Smooth muscle cell (in vitro differentiated cells): Measurements from ENCODE around the gene BDKRB2. TPM values are rescaled to one million over a fixed set of nuclear protein-coding genes. Genes with fewer than 3 reads are reported as not detected.

Experiments used
- DNase-seq: peaks from one replicate; lab custom pipeline; 2025; ENCODE audit not compliant: unreplicated experiment; lab: John Stamatoyannopoulos, UW
- H2AFZ ChIP-seq: fragments of 200-600 bp; sonication (generic); 2 replicates; pipeline ENCODE4 v1.6.0; 2016; ENCODE audit warnings: antibody characterized with exemption, low read depth, mild to moderate bottlenecking
- H3F3A ChIP-seq: fragments of 200-600 bp; sonication (generic); 2 replicates; pipeline ENCODE4 v1.6.0; 2017; ENCODE audit warnings: antibody characterized with exemption, low read depth
- H3K27ac ChIP-seq: fragments of 200-600 bp; sonication (generic); 2 replicates; pipeline ENCODE4 v1.5.1; 2016; ENCODE audit warnings: low read depth, mild to moderate bottlenecking
- H3K27me3 ChIP-seq: fragments of 200-600 bp; sonication (generic); 2 replicates; pipeline ENCODE4 v1.6.1; 2016; ENCODE audit warnings: low read depth, mild to moderate bottlenecking
- H3K36me3 ChIP-seq: fragments of 200-600 bp; sonication (generic); 2 replicates; pipeline ENCODE4 v1.5.1; 2016; ENCODE audit warnings: low read depth
- H3K4me1 ChIP-seq: fragments of 200-600 bp; sonication (generic); 2 replicates; pipeline ENCODE4 v1.5.1; 2016; ENCODE audit warnings: low read depth
- H3K4me2 ChIP-seq: fragments of 200-600 bp; sonication (generic); 2 replicates; pipeline ENCODE4 v1.6.0; 2016; ENCODE audit warnings: mild to moderate bottlenecking
- H3K4me3 ChIP-seq: fragments of 200-600 bp; sonication (generic); 2 replicates; pipeline ENCODE4 v1.5.1; 2016; ENCODE audit warnings: mild to moderate bottlenecking
- H3K79me2 ChIP-seq: fragments of 200-600 bp; sonication (generic); 2 replicates; pipeline ENCODE4 v1.6.0; 2016; ENCODE audit warnings: low read depth, mild to moderate bottlenecking
- H3K9ac ChIP-seq: fragments of 200-600 bp; sonication (generic); 2 replicates; pipeline ENCODE4 v1.6.0; 2016; ENCODE audit warnings: low read depth
- H3K9me3 ChIP-seq: fragments of 200-600 bp; sonication (generic); replicated peaks from 2 replicates; pipeline ENCODE4 v1.5.1; 2016; ENCODE audit warnings: low read depth
- H4K20me1 ChIP-seq: fragments of 200-600 bp; sonication (generic); 2 replicates; pipeline ENCODE4 v1.6.0; 2016; ENCODE audit warnings: low read depth
- CTCF ChIP-seq: fragments of 200-600 bp; sonication (generic); IDR thresholded peaks from 2 replicates; pipeline ENCODE4 v1.5.1; 2017; ENCODE audit warnings: borderline replicate concordance, mild to moderate bottlenecking, antibody characterized with exemption; ENCODE audit not compliant: insufficient read depth, poor library complexity, severe bottlenecking
- WGBS: methylation state at CpG from one replicate; pipeline ENCODE4 v1.1.7; 2016; ENCODE audit warnings: low lambda C conversion rate; 5-methylcytosine and 5-hydroxymethylcytosine counted together
- polyA plus RNA-seq: library from polyadenylated mRNA; unstranded; fragments of >200 nt; fragmentation: Nextera tagmentation; extraction: Ambion mirVana; gene quantifications from 2 replicates; pipeline ENCODE4 v1.2.1, GENCODE V29; 2016
- total RNA-seq: library from RNA; depleted of rRNA; stranded (reverse); fragments of >200 nt; gene quantifications from 2 replicates; pipeline ENCODE4 v1.2.3, GENCODE V29; 2014

Gene BDKRB2
- total and polyA plus RNA-seq, 2 experiments from 2014 or later = 10.4 to 16.9 TPM

- Histone ChIP-seq H3K27me3 (no peaks in the 10 kb centered on the region), H3K79me2 (peaks cover 49% of the 10 kb centered on the region), H3K4me2 (peak overlapping the region; percentile 43), H4K20me1 (peaks cover 12% of the 10 kb centered on the region), H2AFZ (no peak overlapping the region), H3F3A (no peaks in the 10 kb centered on the region), H3K9ac (no peak overlapping the region), H3K36me3 (no peaks in the 10 kb centered on the region), H3K9me3 (peaks cover 9% of the 10 kb centered on the region), H3K27ac (no peak overlapping the region), H3K4me3 (no peak overlapping the region), H3K4me1 (peaks cover 16% of the 10 kb centered on the region)
- TF ChIP-seq CTCF = no peak
- no peak for DNase-seq
- WGBS = 95% methylated on average over 5 of the region's 5 CpGs
Measured at GRCh38 chr14:96207686-96208085, 3.0 kb downstream of the BDKRB2 start.

GRCh38 chr14:96208739-96209138 is 4.1 kb downstream of the BDKRB2 start:
- WGBS = 96% methylated on average over 12 of the region's 12 CpGs
- H3K9ac ChIP-seq = no peak overlapping the region
- H3K27ac ChIP-seq = no peak overlapping the region
- H3K4me3 ChIP-seq = no peak overlapping the region
- no peak for DNase-seq
- H3F3A ChIP-seq = no peaks in the 10 kb centered on the region
- H3K4me1 ChIP-seq = peaks cover 16% of the 10 kb centered on the region
- no peaks in the 10 kb centered on the region for H3K27me3 ChIP-seq
- no peak overlapping the region for H2AFZ ChIP-seq
- H3K79me2 ChIP-seq = peaks cover 49% of the 10 kb centered on the region
- peaks cover 9% of the 10 kb centered on the region for H3K9me3 ChIP-seq
- no peak overlapping the region for H3K4me2 ChIP-seq
- H3K36me3 ChIP-seq = no peaks in the 10 kb centered on the region
- peaks cover 12% of the 10 kb centered on the region for H4K20me1 ChIP-seq
- TF ChIP-seq CTCF = no peak

GRCh38 chr14:96212140-96212539 is 7.5 kb downstream of the BDKRB2 start:
- TF ChIP-seq CTCF = no peak
- H3K79me2 ChIP-seq = peaks cover 34% of the 10 kb centered on the region
- no peak overlapping the region for H2AFZ ChIP-seq
- H3K9me3 ChIP-seq = peaks cover 9% of the 10 kb centered on the region
- H3K36me3 ChIP-seq = no peaks in the 10 kb centered on the region
- H3K4me1 ChIP-seq = peaks cover 6% of the 10 kb centered on the region
- H4K20me1 ChIP-seq = peaks cover 3% of the 10 kb centered on the region
- DNase-seq = no peak
- no peak overlapping the region for H3K9ac ChIP-seq
- no peak overlapping the region for H3K27ac ChIP-seq
- H3K4me2 ChIP-seq = no peak overlapping the region
- peaks cover 12% of the 10 kb centered on the region for H3F3A ChIP-seq
- no peaks in the 10 kb centered on the region for H3K27me3 ChIP-seq
- no peak overlapping the region for H3K4me3 ChIP-seq

GRCh38 chr14:96212896-96213295 is 8.3 kb downstream of the BDKRB2 start:
- Histone ChIP-seq H3F3A (peaks cover 12% of the 10 kb centered on the region), H3K9me3 (peaks cover 9% of the 10 kb centered on the region), H3K4me2 (no peak overlapping the region), H4K20me1 (no peaks in the 10 kb centered on the region), H3K27me3 (no peaks in the 10 kb centered on the region), H2AFZ (no peak overlapping the region), H3K79me2 (peaks cover 28% of the 10 kb centered on the region), H3K4me1 (peaks cover 6% of the 10 kb centered on the region), H3K36me3 (no peaks in the 10 kb centered on the region), H3K27ac (peak overlapping the region; percentile 81), H3K9ac (no peak overlapping the region), H3K4me3 (no peak overlapping the region)
- no peak for DNase-seq
- WGBS = 92% methylated on average over 4 of the region's 4 CpGs
- TF ChIP-seq CTCF = no peak
